Endothelial cell of umbilical vein (primary cell): ENCODE measurements around the gene PRRC2A. TPM values are rescaled to one million over a fixed set of nuclear protein-coding genes. Genes with fewer than 3 reads are reported as not detected.

ENCODE experiments used
- BruUV-seq: library from RNA; stranded (reverse); fragments of 400-500 nt; replicated peaks from 2 replicates; lab custom pipeline; 2021; lab: Mats Ljungman, UMichigan
- CTCF ChIA-PET: fragments of 300-600, 350-600 bp; sonication (Branson Sonifier 250); formaldehyde crosslinking; loops from one replicate; lab custom pipeline; 2021; ENCODE audit warnings: antibody characterized with exemption, inconsistent platforms; lab: Charles Lee
- POLR2A ChIA-PET: fragments of 300-600, 350-600 bp; sonication (Branson Sonifier 250); formaldehyde crosslinking; loops from one replicate; lab custom pipeline; 2021; ENCODE audit warnings: antibody characterized with exemption, inconsistent platforms; lab: Charles Lee
- DNase-seq: peaks from one replicate; pipeline ENCODE4 v3.0.0-alpha.2; 2011; ENCODE audit warnings: low read depth, low spot score
- FAIRE-seq: peaks from 2 replicates; lab custom pipeline; 2011; peaks lifted over from hg19 to GRCh38; lab: Jason Lieb, UNC
- H2AFZ ChIP-seq: 2 replicates; pipeline ENCODE4 v1.6.0; 2012; ENCODE audit warnings: low read depth, low read length, control low read depth, inconsistent platforms
- H3K27ac ChIP-seq: 2 replicates; pipeline ENCODE4 v1.5.1; 2011; ENCODE audit warnings: low read depth, mild to moderate bottlenecking, control low read depth, low read length, moderate library complexity; ENCODE audit not compliant: insufficient read depth
- H3K27me3 ChIP-seq, 2 experiments: 2 replicates each; pipeline versions ENCODE4 v1.6.0 to v1.6.1; 2011; ENCODE audit warnings: low read length in 2 of 2, mixed read lengths in 1 of 2; ENCODE audit not compliant: control insufficient read depth in 2 of 2, insufficient read depth in 2 of 2
- H3K36me3 ChIP-seq, 2 experiments: 2 replicates in 1 of 2; 3 replicates in 1 of 2; pipeline ENCODE4 v1.5.1; 2011; ENCODE audit warnings: low read length in 2 of 2, mild to moderate bottlenecking in 1 of 2, moderate library complexity in 1 of 2; ENCODE audit not compliant: control insufficient read depth in 2 of 2, insufficient read depth in 2 of 2; ENCODE audit errors: extremely low read depth in 1 of 2
- H3K4me1 ChIP-seq: 3 replicates; pipeline ENCODE4 v1.5.1; 2011; ENCODE audit warnings: mild to moderate bottlenecking, low read length; ENCODE audit not compliant: control insufficient read depth, insufficient read depth; ENCODE audit errors: extremely low read depth
- H3K4me2 ChIP-seq: 2 replicates; pipeline ENCODE4 v1.6.1; 2011; ENCODE audit warnings: low read length, control low read depth, mixed read lengths; ENCODE audit not compliant: insufficient read depth
- H3K4me3 ChIP-seq, 3 experiments: fragments of 200-600 bp in 1 of 3; sonication (generic), shearing (Covaris generic) in 1 of 3; replicated peaks in 1 of 3; 2 replicates each; pipeline ENCODE4 v1.5.1; 2011 to 2016; ENCODE audit warnings: control low read depth in 3 of 3, low read length in 3 of 3, mild to moderate bottlenecking in 2 of 3, inconsistent platforms in 1 of 3, low read depth in 1 of 3, moderate library complexity in 1 of 3; ENCODE audit not compliant: insufficient read depth in 1 of 3
- H3K79me2 ChIP-seq: 2 replicates; pipeline ENCODE4 v1.6.0; 2012; ENCODE audit warnings: low read length, inconsistent platforms; ENCODE audit not compliant: control insufficient read depth, insufficient read depth
- H3K9ac ChIP-seq: replicated peaks from 2 replicates; pipeline ENCODE3; 2011; ENCODE audit warnings: low read length, control low read depth; ENCODE audit not compliant: insufficient read depth; ENCODE audit errors: extremely low read depth
- H3K9me1 ChIP-seq: replicated peaks from 3 replicates; pipeline ENCODE4 v1.6.0; 2011; ENCODE audit warnings: mild to moderate bottlenecking, low read length; ENCODE audit not compliant: control insufficient read depth, insufficient read depth; ENCODE audit errors: extremely low read depth
- H3K9me3 ChIP-seq: replicated peaks from 2 replicates; pipeline ENCODE4 v1.5.1; 2012; ENCODE audit warnings: low read length, inconsistent platforms; ENCODE audit not compliant: control insufficient read depth, insufficient read depth
- H4K20me1 ChIP-seq: replicated peaks from 2 replicates; pipeline ENCODE3; 2011; ENCODE audit warnings: mild to moderate bottlenecking, low read length; ENCODE audit not compliant: control insufficient read depth, insufficient read depth; ENCODE audit errors: extremely low read depth
- EZH2 ChIP-seq: IDR thresholded peaks from 2 replicates; pipeline ENCODE4 v1.6.1; 2012; ENCODE audit warnings: borderline replicate concordance, low read depth, mild to moderate bottlenecking, moderate library complexity, low read length, inconsistent platforms; ENCODE audit not compliant: severe bottlenecking
- FOS ChIP-seq: IDR thresholded peaks from 2 replicates; pipeline ENCODE4 v1.6.1; 2011; ENCODE audit warnings: mild to moderate bottlenecking, low read length, moderate library complexity, borderline replicate concordance; ENCODE audit not compliant: insufficient read depth
- GATA2 ChIP-seq: IDR thresholded peaks from 2 replicates; pipeline ENCODE4 v1.7.0; 2011; ENCODE audit warnings: low read depth, mild to moderate bottlenecking, moderate library complexity, mixed read lengths, low read length; ENCODE audit not compliant: insufficient read length, insufficient read depth
- JUN ChIP-seq: IDR thresholded peaks from 2 replicates; pipeline ENCODE4 v1.6.1; 2011; ENCODE audit warnings: borderline replicate concordance, low read depth; ENCODE audit not compliant: insufficient read length, insufficient read depth
- MYC ChIP-seq: IDR thresholded peaks from one replicate; pipeline ENCODE4 v1.6.1; 2011; ENCODE audit warnings: mild to moderate bottlenecking, low read depth, low read length
- POLR2A ChIP-seq: IDR thresholded peaks from 2 replicates; pipeline ENCODE4 v1.6.1; 2012; ENCODE audit warnings: low read depth, mild to moderate bottlenecking, control low read depth, low read length
- POLR2AphosphoS5 ChIP-seq: IDR thresholded peaks from 2 replicates; pipeline ENCODE4 v1.6.1; 2012; ENCODE audit warnings: low read depth, mild to moderate bottlenecking, control low read depth, low read length, moderate library complexity; ENCODE audit not compliant: insufficient read depth
- dilution Hi-C: fragments of 300-500 bp; cut with MboI; formaldehyde crosslinking; loops from one replicate; pipeline ENCODE4 v1.15.0; 2019; ENCODE audit warnings: low sequenced_read_pairs; ENCODE audit not compliant: extremely low pct_ligation_motif_present
- intact Hi-C: fragments of 100-400 bp; cut with micrococcal nuclease; formaldehyde crosslinking; loops from one replicate; pipeline ENCODE4 v1.10.0; 2022
- polyA plus RNA-seq, 4 experiments: library from polyadenylated mRNA; depleted of rRNA in 3 of 4; stranded (reverse) in 3 of 4; unstranded in 1 of 4; fragments of >200 nt; gene quantifications; 2 replicates each; pipeline versions ENCODE4 v1.2.1 to v1.2.3, GENCODE V29; 2011 to 2012; ENCODE audit warnings: missing spikeins in 1 of 4
- total RNA-seq: library from RNA; stranded (reverse); gene quantifications from 2 replicates; pipeline ENCODE4 v1.2.3, GENCODE V29; 2021
- TF ChIP-seq, protein P1 (sequence below): IDR thresholded peaks from 2 replicates; pipeline ENCODE4 v1.6.1; 2011; ENCODE audit not compliant: insufficient read depth, insufficient read length
- TF ChIP-seq, protein P2 (sequence below), 2 donors: IDR thresholded peaks; 1 replicate in 1 of 2; 2 replicates in 1 of 2; pipeline ENCODE4 v1.5.1; 2011; ENCODE audit warnings: low read length in 2 of 2, mild to moderate bottlenecking in 2 of 2, moderate library complexity in 2 of 2, control low read depth in 1 of 2, inconsistent platforms in 1 of 2, low read depth in 1 of 2; ENCODE audit not compliant: insufficient read depth in 1 of 2; ENCODE audit errors: extremely low read depth in 1 of 2

PRRC2A gene
- total and polyA plus RNA-seq, 2 donors (not counting 3 experiments of a cell fraction or from before 2014, with no cell fraction given): 88.4 to 229 TPM

DNA sequence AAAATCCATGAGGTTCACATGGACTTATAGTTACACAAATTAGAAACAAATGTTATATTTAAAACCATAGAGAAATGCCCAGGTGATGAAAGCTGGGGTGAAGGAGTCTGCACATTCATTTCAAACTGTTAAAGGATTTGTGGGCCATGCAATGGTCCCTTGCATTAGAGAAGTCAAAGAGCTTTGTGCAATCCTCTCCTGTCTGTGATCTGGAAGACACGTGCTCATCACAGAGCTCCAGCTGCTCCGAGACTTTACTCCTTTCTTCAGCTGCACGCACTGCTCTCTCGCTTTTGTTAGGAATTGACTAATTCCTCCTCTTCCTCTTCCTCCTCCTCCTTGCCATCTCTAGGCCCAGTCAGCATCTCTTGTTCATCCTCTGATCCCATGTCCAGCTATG, 9.5 kb upstream of the PRRC2A start:
- CTCF ChIA-PET: interaction anchor here (0.7 to 2.1 kb wide), 4 partner anchors 9 to 60 kb away, joined by 4 to 10 read pairs (median 6); no protein-coding TSS in a partner anchor
- no peak for FAIRE-seq
- intact Hi-C loops (no loop called here), dilution Hi-C loops (no loop called here)
- no peak for DNase-seq
- no peak overlapping the region for H3K9ac ChIP-seq
- H3K9me3 ChIP-seq: no peaks in the 10 kb centered on the region
- H3K4me2 ChIP-seq: no peak overlapping the region
- POLR2A ChIA-PET: no interaction called here
- H4K20me1 ChIP-seq: no peaks in the 10 kb centered on the region
- no peak overlapping the region for H3K27ac ChIP-seq
- TF ChIP-seq FOS (no peak), GATA2 (no peak), JUN (no peak), POLR2A (no peak), POLR2AphosphoS5 (no peak), MYC (no peak), EZH2 (no peak)
- TF ChIP-seq, protein P1, sequence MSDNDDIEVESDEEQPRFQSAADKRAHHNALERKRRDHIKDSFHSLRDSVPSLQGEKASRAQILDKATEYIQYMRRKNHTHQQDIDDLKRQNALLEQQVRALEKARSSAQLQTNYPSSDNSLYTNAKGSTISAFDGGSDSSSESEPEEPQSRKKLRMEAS: no peak
- TF ChIP-seq, protein P2, sequence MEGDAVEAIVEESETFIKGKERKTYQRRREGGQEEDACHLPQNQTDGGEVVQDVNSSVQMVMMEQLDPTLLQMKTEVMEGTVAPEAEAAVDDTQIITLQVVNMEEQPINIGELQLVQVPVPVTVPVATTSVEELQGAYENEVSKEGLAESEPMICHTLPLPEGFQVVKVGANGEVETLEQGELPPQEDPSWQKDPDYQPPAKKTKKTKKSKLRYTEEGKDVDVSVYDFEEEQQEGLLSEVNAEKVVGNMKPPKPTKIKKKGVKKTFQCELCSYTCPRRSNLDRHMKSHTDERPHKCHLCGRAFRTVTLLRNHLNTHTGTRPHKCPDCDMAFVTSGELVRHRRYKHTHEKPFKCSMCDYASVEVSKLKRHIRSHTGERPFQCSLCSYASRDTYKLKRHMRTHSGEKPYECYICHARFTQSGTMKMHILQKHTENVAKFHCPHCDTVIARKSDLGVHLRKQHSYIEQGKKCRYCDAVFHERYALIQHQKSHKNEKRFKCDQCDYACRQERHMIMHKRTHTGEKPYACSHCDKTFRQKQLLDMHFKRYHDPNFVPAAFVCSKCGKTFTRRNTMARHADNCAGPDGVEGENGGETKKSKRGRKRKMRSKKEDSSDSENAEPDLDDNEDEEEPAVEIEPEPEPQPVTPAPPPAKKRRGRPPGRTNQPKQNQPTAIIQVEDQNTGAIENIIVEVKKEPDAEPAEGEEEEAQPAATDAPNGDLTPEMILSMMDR (IDR thresholded peaks at IDR 0.05; ENCODE audit: extremely low read depth in 1 of 2, insufficient read depth in 1 of 2, low read depth in 1 of 2, low read length in 2 of 2): no peak
- no peak overlapping the region for H2AFZ ChIP-seq
- H3K4me1 ChIP-seq: no peaks in the 10 kb centered on the region
- H3K9me1 ChIP-seq: no peaks in the 10 kb centered on the region
- no peak overlapping the region for H3K4me3 ChIP-seq
- no peaks in the 10 kb centered on the region for H3K79me2 ChIP-seq
- BruUV-seq: no TSS peak
- H3K36me3 ChIP-seq: no peaks in the 10 kb centered on the region
- peaks cover 0 to 3% of the 10 kb centered on the region in 2 experiments for H3K27me3 ChIP-seq
